CD4-positive, alpha-beta T cell (primary cell): ENCODE measurements around the gene AGBL4. TPM values are rescaled to one million over a fixed set of nuclear protein-coding genes. Genes with fewer than 3 reads are reported as not detected.

Experiments used
- ATAC-seq: fragments of 200-7000 bp; cut with Tn5 transposase; one replicate; pipeline ENCODE4 v1.10.0; 2022; ENCODE audit warnings: mild to moderate bottlenecking; ENCODE audit not compliant: poor library complexity
- CTCF ChIA-PET: fragments of 350-600 bp; sonication (Branson Sonifier 250); formaldehyde crosslinking; loops from one replicate; lab custom pipeline; 2021; ENCODE audit warnings: antibody characterized with exemption, inconsistent platforms; lab: Charles Lee
- POLR2A ChIA-PET: fragments of 350-600 bp; sonication (Branson Sonifier 250); formaldehyde crosslinking; loops from one replicate; lab custom pipeline; 2021; ENCODE audit warnings: antibody characterized with exemption, inconsistent platforms; lab: Charles Lee
- DNase-seq, 14 experiments: peaks; one replicate each; pipeline ENCODE4 v3.0.0-alpha.2; 2013 to 2020; ENCODE audit warnings: mixed read lengths in 2 of 14
- H3K27ac ChIP-seq, 2 donors: one replicate each; pipeline versions ENCODE4 v1.5.1 to v1.7.0; 2013; ENCODE audit warnings: low read length in 2 of 2, low read depth in 1 of 2, mild to moderate bottlenecking in 1 of 2
- H3K27me3 ChIP-seq, 2 experiments: 1 replicate in 1 of 2; 2 replicates in 1 of 2; pipeline versions ENCODE4 v1.6.1 to v1.7.0; 2013; ENCODE audit warnings: low read length in 2 of 2, control low read depth in 1 of 2, mild to moderate bottlenecking in 1 of 2, moderate library complexity in 1 of 2; ENCODE audit not compliant: insufficient read depth in 2 of 2, control insufficient read depth in 1 of 2
- H3K36me3 ChIP-seq: one replicate; pipeline ENCODE4 v1.6.1; 2013; ENCODE audit warnings: low read length, control low read depth; ENCODE audit not compliant: insufficient read depth
- H3K4me1 ChIP-seq: one replicate; pipeline ENCODE4 v1.6.1; 2013; ENCODE audit warnings: low read length, control low read depth; ENCODE audit not compliant: insufficient read depth
- H3K4me3 ChIP-seq: one replicate; pipeline ENCODE4 v1.5.1; 2013; ENCODE audit warnings: mild to moderate bottlenecking, low read length, moderate library complexity
- H3K9me3 ChIP-seq, 2 experiments: 1 replicate in 1 of 2; 2 replicates in 1 of 2; pipeline versions ENCODE4 v1.6.1 to v1.7.0; 2013; ENCODE audit warnings: low read length in 2 of 2, mild to moderate bottlenecking in 2 of 2, control low read depth in 1 of 2, moderate library complexity in 1 of 2; ENCODE audit not compliant: control insufficient read depth in 1 of 2, insufficient read depth in 1 of 2
- H3K27ac Mint-ChIP-seq: one replicate; pipeline ENCODE4 v1.8.0; 2020; ENCODE audit warnings: mixed read lengths
- H3K27me3 Mint-ChIP-seq: one replicate; pipeline ENCODE4 v1.8.0; 2021; ENCODE audit warnings: mixed read lengths
- H3K36me3 Mint-ChIP-seq: one replicate; pipeline ENCODE4 v1.8.0; 2021; ENCODE audit warnings: low read depth, mixed read lengths
- H3K4me1 Mint-ChIP-seq: one replicate; pipeline ENCODE4 v1.8.0; 2021; ENCODE audit warnings: low read depth, mixed read lengths
- H3K4me3 Mint-ChIP-seq: one replicate; pipeline ENCODE4 v1.8.0; 2020; ENCODE audit warnings: mild to moderate bottlenecking, mixed read lengths
- H3K9me3 Mint-ChIP-seq: one replicate; pipeline ENCODE4 v1.8.0; 2020; ENCODE audit warnings: mixed read lengths
- intact Hi-C, 2 experiments: fragments of 100-400 bp; cut with DNase I in 1 of 2; cut with micrococcal nuclease in 1 of 2; formaldehyde crosslinking; loops; one replicate each; pipeline versions ENCODE4 v1.15.1 to v1.9.0; 2023 to 2025; cut with DNase I, micrococcal nuclease
- total RNA-seq, 174 experiments: library from RNA in 2 of 174; stranded (reverse) in 2 of 174; gene quantifications; one replicate each; pipeline ENCODE4 v1.2.3 and lab custom pipeline; 2021 to 2026
- TF ChIP-seq, protein P1 (sequence below): fragments of 200-600 bp; IDR thresholded peaks from one replicate; pipeline ENCODE4 v1.8.0; 2022; ENCODE audit warnings: antibody characterized with exemption, mild to moderate bottlenecking

The AGBL4 gene
- total RNA-seq, 2 experiments from 2014 or later: 0.11 TPM; not detected in 1

DNA sequence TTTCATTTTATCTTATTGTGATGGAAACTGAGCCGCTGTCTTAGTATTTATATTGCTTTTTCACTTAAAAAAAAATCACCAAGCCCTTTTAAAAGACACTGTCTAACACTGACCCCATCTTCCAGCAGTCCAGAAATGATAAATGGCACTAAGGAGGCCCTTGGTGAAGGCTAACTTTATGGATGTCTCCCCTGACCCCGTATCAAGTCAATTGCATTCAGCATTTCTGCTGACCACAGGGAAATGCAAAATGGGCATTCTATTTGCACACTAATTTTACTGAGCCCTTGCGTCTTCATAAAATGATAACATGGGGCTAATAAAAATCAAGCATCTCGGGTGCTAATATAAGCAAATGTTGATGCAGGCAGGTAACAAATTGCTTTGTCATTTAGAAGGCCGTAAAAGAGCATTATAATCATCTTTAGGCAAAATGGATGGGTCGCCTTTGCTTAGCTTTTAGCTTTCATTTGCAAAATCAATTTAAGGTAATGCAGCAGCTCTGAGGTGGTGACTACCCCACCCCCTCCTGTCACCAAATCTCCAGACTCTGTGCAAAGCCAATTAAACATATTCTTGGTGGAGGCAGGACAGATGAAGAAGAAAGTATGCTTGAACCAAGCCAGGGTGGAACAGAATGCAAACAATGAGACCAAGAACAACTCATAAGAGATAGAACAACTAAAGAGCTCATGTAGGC, 1357.9 kb downstream of the AGBL4 start:
- Mint-ChIP-seq H3K27ac (no peak overlapping the region), H3K4me3 (no peak overlapping the region), H3K4me1 (no peaks in the 10 kb centered on the region), H3K36me3 (no peaks in the 10 kb centered on the region), H3K27me3 (peaks cover 12% of the 10 kb centered on the region), H3K9me3 (no peaks in the 10 kb centered on the region)
- Histone ChIP-seq H3K9me3 (no peaks in the 10 kb centered on the region), H3K27ac (no peak overlapping the region), H3K27me3 (peaks cover 0 to 4% of the 10 kb centered on the region in 2 experiments), H3K4me3 (no peak overlapping the region), H3K4me1 (no peaks in the 10 kb centered on the region), H3K36me3 (no peaks in the 10 kb centered on the region)
- POLR2A ChIA-PET: no interaction called here
- TF ChIP-seq, protein P1, sequence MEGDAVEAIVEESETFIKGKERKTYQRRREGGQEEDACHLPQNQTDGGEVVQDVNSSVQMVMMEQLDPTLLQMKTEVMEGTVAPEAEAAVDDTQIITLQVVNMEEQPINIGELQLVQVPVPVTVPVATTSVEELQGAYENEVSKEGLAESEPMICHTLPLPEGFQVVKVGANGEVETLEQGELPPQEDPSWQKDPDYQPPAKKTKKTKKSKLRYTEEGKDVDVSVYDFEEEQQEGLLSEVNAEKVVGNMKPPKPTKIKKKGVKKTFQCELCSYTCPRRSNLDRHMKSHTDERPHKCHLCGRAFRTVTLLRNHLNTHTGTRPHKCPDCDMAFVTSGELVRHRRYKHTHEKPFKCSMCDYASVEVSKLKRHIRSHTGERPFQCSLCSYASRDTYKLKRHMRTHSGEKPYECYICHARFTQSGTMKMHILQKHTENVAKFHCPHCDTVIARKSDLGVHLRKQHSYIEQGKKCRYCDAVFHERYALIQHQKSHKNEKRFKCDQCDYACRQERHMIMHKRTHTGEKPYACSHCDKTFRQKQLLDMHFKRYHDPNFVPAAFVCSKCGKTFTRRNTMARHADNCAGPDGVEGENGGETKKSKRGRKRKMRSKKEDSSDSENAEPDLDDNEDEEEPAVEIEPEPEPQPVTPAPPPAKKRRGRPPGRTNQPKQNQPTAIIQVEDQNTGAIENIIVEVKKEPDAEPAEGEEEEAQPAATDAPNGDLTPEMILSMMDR: no peak
- CTCF ChIA-PET: no interaction called here
- intact Hi-C loops: no loop called here
- no peak for ATAC-seq
- DNase-seq: no peak

DNA sequence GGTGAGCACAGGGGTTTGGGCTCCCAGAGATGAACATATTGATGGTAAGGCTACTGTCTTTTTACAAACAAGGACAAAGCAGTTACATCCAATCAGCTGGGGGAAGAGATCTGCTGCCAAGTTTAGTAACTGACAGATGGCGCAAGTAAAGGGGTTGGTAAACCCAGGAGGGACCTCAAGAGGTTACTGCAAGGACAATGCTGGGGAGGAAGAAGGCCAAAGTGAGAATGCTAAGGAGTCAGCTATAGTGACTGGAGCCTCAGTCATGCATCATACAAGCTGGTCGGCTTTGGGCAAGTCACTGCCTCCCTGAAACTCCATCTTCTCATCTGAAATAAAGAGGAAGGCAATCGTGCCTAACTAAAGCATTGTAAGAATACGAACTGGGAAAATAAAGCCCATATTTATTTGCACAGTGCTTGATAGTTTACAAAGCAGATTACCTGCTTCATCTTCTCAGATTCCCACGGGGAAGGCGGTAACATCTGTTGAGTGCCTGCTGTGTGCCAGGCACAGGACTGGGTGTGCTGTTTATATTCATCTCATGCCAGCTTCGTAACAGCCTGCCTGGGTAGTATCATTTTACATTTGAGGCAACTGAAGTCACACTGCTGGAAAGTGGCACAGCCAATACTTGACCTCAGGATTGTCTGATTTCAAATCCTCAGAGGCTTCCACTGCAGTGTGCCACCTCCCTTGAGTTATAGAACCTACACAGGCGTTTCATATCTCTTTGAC, 1361.9 kb downstream of the AGBL4 start:
- CTCF ChIA-PET: no interaction called here
- Histone ChIP-seq H3K36me3 (no peaks in the 10 kb centered on the region), H3K4me3 (no peak overlapping the region), H3K4me1 (no peaks in the 10 kb centered on the region), H3K9me3 (peaks cover 0 to 8% of the 10 kb centered on the region in 2 experiments), H3K27me3 (no peaks in the 10 kb centered on the region), H3K27ac (no peak overlapping the region)
- H3K27me3 Mint-ChIP-seq: peaks cover 14% of the 10 kb centered on the region
- H3K9me3 Mint-ChIP-seq: no peaks in the 10 kb centered on the region
- no peaks in the 10 kb centered on the region for H3K4me1 Mint-ChIP-seq
- intact Hi-C loops: no loop called here
- H3K4me3 Mint-ChIP-seq: no peak overlapping the region
- no peaks in the 10 kb centered on the region for H3K36me3 Mint-ChIP-seq
- no peak for DNase-seq
- POLR2A ChIA-PET: no interaction called here
- no peak for ATAC-seq
- TF ChIP-seq, protein P1: no peak
- H3K27ac Mint-ChIP-seq: no peak overlapping the region

GRCh38 chr1:48659801-48660200, 1364.0 kb downstream of the AGBL4 start:
- Histone ChIP-seq H3K4me1 (no peaks in the 10 kb centered on the region), H3K27me3 (no peaks in the 10 kb centered on the region), H3K4me3 (no peak overlapping the region), H3K9me3 (peaks cover 0 to 8% of the 10 kb centered on the region in 2 experiments), H3K36me3 (no peaks in the 10 kb centered on the region), H3K27ac (no peak overlapping the region)
- intact Hi-C loops: no loop called here
- H3K4me1 Mint-ChIP-seq: no peaks in the 10 kb centered on the region
- ChIA-PET CTCF (no interaction called here), POLR2A (no interaction called here)
- H3K27me3 Mint-ChIP-seq: peaks cover 13% of the 10 kb centered on the region
- no peak for DNase-seq
- H3K36me3 Mint-ChIP-seq: no peaks in the 10 kb centered on the region
- no peaks in the 10 kb centered on the region for H3K9me3 Mint-ChIP-seq
- TF ChIP-seq, protein P1: no peak
- ATAC-seq: no peak
- H3K4me3 Mint-ChIP-seq: no peak overlapping the region
- no peak overlapping the region for H3K27ac Mint-ChIP-seq
